Activated CD8-positive, alpha-beta memory T cell treated with anti-CD3 and anti-CD28 coated beads for 4 hours (primary cell): ENCODE results near the gene LENG9.

Experiments
- DNase-seq, 2 donors: peaks; one replicate each; pipeline ENCODE4 v3.0.0-alpha.2; 2020; ENCODE audit warnings: low read depth in 2 of 2

Gene LENG9

DNA sequence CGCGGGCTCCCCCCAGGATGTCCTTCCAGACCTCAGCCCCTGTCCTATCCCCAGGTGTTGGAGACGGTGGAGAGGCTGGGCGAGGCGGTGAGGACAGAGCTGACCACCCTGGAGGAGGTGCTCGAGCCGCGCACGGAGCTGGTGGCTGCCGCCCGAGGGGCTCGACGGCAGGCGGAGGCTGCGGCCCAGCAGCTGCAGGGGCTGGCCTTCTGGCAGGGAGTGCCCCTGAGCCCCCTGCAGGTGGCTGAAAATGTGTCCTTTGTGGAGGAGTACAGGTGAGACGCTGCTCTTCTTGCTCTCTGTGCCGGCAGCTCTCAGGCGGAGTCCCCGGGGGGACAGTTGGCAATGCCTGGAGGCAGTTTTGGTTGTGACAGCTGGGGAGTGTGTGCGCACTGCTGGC, 41.4 kb downstream of the LENG9 start:
- no peak for DNase-seq

DNA sequence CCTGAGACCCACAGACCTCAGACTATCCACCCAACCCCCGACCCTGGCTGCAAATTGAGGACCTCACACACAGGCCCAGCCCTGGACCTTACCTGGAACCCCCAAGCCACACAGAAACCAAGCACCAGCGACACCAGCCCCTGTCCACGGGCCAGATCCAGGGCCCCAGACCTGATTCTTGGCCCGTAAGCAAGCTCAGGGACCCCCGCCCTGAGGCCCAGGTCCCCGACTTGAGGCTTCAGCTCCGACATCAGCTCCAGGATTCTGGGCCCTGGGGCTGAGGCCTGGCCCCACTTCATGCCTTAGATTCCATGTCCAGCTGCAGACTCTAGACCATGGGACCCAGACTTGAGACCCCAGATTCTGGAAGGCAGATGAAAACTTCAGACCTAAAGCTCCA, 42.1 kb downstream of the LENG9 start:
- DNase-seq = no peak

DNA sequence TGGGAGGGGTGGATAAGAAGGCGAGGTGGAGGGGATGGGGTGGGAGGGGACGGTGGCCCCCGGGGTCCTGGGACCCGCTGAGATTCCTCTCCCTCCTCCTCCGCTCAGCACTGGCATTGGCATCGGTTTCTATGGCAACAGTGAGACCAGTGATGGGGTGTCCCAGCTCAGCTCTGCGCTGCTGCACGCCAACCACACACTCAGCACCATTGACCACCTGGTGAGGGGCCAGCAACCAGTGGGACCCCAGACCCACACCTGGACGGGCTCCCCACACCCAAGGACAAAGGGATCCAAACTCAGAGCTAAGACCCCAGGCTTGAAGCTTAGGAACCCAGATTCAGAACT, 42.4 kb downstream of the LENG9 start:
- DNase-seq = no peak

DNA sequence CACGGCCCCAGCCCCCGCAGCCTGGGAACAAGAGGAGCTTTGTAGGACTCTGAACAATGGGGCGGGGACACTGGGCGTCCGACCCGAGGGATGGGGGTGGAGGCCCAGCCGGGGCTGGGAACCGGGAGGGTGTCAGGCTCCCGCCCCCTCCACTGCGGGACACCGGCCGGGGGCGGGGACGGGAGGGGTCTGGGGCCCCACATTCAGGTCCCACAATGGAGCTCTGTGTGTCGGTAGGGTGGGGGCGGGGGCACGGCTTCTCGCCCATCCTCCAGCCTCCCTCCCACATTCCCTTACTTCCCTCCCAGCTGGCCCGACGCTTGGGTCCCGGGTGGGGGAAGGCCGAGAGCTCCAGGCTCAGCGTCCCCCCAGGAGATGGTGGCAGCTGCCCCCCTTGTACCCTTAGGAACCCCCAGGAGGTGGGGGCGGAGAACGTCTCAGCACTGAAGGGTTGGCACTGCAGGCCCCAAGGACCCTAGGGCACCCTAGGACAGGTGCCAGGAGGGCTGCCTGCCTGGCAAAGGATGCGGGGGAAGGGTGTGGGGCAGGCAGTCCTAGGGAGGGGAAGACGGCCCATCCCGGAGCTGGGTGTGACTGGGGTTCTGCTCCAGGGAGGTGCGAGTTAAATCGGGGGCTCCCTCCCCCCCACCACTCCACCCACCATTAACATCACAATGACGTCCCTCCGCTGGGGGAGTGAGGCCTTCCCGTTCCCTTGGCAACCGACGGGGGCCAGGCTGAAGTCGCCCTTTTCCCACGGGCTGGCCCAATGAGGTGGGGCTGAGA, 43.0 kb downstream of the LENG9 start:
- no peak for DNase-seq

DNA sequence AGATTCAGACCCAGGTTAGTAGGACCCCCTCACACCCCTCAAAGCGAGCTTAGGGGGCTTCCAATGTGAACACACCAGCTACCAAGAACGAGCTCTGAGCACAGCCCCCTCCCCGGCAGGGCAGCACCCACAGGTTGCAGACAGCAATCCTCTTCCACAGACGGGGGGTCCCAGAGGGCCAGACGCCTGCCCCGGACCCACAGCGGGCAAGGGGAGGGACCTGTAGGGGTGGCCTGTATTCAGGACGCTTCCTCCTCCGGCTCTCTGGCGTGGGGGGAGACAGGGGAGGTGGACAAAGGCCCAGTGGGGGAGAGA, 43.6 kb downstream of the LENG9 start:
- no peak for DNase-seq

DNA sequence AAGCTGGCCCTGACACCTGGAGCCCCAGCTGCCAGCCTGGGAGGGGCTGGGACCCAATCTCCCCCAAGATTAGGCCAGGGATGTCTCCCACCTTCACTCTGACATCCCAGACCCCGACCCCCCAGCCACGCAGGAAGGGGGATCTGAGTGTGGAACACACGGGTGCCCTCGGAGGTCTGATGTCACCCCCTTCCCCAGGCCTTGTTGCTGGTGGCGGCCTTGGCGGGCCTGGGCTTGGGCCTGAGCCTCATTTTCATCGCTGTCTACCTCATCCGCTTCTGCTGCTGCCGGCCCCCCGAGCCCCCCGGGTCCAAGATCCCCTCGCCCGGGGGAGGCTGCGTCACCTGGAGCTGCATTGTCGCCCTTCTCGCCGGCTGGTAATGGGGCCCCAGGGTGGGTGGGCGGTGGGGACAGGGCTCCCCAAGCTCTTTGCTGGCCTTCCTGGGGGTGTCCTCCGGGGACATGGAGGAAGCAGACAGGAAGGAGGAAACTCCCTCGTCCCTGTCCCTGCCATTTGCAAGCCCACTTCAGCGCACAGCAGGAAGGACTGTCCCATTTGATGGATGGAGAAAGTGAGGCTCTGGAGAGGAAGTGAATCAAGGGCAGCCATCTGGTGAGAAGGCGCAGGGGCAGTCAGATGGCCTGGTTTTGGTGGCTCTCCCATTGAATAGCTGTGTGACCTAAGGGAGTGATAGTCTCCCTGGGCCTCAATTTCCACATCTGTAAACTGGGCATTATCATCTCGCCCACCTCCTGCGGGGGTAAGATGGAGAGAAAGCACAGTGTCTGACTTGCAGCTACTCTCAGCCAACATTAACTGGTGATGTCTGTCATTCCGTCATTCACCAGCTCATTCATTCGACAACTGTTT, 44.4 kb downstream of the LENG9 start:
- DNase-seq = no peak

DNA sequence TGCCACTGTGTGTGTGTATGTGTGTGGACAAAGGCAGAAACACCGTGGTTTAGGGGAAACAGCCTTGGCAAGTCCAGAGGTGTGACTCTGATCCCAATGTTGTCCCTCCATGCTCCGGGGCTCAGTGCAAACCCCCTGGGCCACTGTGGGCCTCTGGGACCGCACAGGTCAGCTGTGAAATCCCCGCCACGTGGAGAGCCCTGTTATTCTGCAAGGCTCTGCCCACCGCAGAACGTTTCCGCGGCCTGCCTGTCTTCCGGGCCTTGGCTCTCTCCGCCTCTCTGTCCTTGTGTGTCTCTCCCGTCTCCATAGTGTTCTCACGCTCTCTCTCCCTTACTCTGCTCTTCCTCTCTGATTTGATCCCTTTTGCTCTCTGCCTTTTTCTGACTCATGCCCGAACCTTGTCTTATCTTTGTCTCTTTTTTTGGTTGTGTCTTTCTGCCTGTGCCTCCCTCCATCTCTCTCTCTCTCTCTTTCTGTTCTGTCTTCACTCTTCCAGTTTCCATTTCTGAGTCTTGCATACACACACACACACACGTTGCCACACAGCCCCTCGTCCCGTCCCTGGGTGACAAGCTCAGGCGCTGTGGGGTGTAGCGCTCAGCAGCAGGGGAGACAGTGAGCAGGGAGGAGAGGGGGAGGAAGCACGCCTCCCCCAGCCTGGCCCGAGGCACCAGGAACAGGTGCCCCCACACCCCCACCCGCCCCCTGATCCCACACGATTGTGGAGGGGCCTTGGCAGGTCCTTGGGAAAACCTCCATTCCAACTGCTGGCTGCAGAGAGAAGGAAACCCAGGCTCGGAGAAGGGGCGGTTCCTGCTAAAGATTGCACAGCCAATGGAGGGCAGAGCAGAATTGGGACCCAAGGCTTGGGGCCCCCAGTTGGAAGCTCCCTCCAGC, 45.3 kb downstream of the LENG9 start:
- DNase-seq = no peak

DNA sequence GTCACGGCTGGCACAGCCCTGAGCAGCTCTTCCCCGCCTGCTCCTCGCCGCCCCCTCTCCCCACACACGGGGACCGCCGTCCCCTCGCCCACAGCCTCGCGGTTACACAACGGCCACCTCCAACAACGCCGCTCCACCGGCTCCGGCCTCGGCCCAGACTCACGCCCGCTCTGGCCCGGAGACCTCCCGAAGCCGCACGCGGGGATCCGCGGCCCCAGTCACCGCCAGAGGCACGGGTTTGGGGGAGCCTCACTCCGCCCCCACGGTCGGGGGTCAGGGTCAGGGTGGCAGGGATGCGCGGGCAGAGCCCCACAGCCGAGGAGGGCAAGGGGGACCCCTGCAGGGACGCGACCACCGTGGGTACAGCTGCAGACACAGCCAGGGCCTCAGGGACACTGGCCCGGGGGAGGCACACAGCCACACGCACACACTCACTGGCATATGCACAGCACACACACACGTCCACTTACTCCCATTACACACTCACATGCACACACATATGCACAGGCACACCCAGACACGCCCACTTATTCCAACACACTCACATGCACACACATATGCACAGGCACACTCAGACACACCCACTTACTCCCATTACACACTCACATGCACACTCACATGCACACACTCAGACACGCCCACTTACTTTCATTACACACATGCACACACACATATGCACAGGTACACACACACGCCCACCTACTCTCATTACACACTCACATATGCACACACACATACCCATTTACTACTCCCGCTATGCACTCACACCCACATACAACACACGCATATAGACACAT, 46.7 kb downstream of the LENG9 start:
- DNase-seq = no peak

DNA sequence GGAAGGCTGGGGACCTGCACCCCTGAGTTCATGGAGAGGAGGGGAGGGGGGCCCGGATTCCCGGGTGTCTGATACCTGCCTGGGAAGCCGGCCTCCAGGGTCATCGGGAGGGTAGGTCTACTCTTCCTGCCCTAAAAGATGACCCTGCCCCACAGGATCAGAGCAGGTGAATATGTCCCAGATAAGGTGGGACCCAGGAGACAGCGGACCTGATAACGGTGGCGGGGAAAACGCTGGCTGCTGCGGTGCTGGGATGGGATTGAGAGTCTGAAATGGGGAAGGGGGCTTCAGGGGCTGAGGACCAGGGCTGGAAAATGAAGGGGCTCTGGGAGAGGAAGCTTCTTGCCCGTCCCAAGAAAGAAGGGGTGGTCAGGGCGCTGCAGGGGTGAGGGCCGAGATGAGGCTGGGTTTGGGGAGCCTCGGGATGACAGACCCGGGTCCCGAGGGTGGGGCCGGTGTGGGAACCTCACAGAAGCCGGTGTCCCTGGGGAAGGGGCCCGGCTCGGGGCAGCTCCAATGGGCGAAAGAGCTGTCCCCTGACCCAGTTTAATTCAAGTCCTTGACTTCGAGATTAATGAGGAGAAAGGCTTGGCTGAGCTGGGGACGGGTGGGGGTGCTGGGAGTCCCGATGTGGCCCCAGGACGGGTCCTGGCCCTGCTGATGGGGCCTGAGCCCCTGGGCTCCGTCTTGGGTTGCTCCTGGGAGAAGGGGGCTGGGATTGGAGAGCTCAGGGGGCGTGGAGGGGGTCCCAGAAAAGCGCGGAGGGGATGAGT, 47.5 kb downstream of the LENG9 start:
- DNase-seq = no peak

DNA sequence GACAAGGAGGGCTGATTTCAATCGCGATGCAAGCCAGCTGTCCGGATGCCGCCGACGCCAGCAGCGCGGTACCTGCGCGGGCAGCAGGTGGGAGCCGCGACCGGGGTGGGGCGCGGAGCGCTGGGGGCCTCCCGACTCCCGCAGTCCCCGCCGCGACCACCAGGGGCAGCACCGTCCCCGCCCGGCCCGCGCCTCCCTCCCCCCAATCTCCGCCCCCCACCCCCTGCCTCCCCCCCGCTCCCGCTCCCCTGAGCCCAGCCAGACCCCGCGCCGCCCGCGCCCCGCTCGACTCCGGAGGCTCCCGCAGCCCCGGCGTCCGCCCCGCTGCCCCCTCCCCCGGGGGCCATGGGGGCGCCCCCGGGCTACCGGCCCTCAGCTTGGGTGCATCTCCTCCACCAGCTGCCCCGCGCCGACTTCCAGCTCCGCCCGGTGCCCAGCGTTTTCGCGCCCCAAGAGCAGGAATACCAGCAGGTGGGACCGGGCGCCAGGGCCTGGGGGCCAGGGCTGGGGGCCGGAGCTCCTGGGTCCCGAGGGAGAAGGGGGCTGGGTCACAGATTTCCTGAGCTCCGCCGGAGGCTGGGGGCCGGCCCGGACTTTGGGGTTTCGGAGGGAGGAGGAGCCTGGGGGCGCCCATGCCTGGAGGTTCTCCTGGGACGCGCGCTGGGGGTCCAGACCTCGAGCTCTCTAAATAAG, 48.2 kb downstream of the LENG9 start, which contains the start of gene TTYH1:
Gene TTYH1, plus strand, starts transcription at position 257 of the 693 bp plus-strand sequence. Its CDS starts 89 bp downstream, at position 346.
- DNase-seq = no peak

DNA sequence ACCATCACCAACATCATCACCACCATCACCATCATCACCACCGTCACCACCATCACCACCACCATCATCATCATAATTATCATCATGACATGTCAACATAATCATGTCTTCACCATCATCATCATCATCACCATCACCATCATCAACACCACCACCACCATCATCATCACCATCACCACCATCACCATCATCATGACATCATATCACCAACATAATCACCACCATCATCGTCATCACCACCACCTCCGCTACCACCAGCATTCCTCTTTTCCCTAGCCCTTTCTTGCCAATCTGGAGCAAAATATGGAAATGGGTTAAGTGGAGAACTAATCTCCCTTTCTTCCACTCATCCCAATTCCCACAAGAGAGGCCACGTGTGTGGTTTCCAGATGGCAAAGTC, 49.4 kb downstream of the LENG9 start:
- no peak for DNase-seq

DNA sequence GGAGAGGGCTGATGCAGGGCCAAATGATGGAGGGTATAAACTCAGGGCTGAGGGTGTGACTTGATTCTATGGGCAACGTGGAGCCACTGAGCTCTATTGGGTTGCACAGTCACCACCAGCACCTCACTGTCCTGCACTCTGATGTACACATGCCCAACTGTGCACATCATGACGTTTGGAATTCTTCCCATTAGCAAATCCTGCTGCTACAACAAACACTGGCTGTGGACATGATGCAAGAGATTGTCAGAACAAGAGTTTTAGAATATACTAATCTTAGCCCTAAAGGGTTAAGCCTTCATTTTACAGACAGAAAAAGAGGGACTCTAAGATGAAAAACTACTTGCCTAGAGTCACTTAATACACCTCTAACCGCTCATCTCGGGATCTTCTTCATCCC, 50.7 kb downstream of the LENG9 start:
- DNase-seq = no peak
